ENCODE data around the gene SLC38A4. TPM values are rescaled to one million over a fixed set of nuclear protein-coding genes. Genes with fewer than 3 reads are reported as not detected.
A peak's percentile ranks its signal among the peaks of the same experiment; 100 is the strongest.

SLC38A4 gene
- not detected in 2 replicates for total RNA-seq

DNA sequence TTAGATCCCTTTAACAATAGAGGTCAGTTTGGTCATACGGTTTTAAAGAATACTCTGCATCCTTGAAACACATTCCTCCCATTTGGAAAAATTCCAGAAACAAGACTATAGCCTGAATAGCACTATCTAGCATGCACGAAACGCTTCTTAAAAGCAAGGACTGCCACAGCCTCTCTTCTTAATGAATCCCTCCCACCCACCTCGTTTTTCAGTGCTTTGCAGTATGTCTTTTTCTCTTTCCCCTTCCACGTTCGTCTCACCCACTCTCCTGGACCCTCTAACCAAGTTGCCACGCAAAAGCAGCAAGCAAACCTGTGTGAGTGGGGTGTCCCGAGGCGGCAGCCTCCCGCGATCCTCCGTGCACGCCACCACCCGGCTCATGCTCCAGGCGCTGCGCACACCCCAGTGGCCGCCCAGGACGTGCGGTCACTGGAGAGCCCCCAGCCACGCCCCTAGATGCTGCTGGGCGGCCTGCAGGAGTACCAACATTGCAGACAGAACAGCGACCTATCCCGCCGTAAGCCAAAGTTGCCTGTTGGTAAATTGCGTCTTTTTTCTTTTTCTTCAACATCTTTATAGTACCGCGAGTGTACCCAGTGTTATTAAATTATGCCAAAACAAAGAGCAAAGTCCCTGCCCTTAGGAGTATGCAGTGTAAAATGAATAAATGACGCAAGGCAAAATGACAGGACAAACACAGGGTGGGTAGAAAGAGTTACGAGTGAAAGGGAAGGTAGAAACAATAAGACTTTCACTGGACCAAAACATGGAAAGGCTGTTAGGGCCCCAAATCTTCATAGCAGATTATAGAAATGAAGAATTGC, at the start of gene SLC38A4:
Gene SLC38A4, minus strand, starts transcription at position 407 of the 824 bp plus-strand sequence. CDS start 32,926 bp downstream, outside the sequence.
- peak; percentile 2 for DNase-seq (ENCODE audit: low read depth)
- Histone ChIP-seq H3K27me3 (ENCODE audit: control insufficient read depth, insufficient read depth, low read length) (peaks cover 12% of the 10 kb centered on the region), H3K36me3 (ENCODE audit: control insufficient read depth, insufficient read depth, low read length) (no peaks in the 10 kb centered on the region), H3K4me3 (ENCODE audit: low read depth, low read length) (peak within 1 kb of the TSS; percentile 35)
- TF ChIP-seq CTCF (IDR thresholded peaks at IDR 0.05; ENCODE audit: insufficient read depth, low read length, poor library complexity, severe bottlenecking): no peak

DNA sequence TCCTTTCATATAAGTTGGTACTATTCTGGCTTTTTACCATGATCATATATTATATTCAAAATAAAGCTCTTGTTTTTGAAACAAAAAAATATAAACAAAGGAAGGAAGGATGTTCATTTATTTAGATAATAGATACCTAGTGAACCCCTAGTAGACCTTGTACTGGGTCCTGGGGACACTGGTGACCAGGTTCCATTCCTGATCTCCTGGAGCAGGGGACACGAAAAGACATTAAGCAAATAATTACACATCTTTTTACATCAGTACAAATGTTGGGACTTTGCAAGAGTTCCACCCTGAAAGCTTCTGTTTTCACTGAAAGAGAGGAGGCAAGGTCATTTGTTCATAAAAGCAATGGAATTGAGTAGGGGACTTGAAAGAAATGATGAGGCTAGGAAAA, 49.3 kb upstream of the SLC38A4 start:
- H3K27me3 ChIP-seq (ENCODE audit: control insufficient read depth, insufficient read depth, low read length): no peaks in the 10 kb centered on the region
- no peak for TF ChIP-seq CTCF (IDR thresholded peaks at IDR 0.05; ENCODE audit: insufficient read depth, low read length, poor library complexity, severe bottlenecking)
- no peak for DNase-seq (ENCODE audit: low read depth)
- no peak overlapping the region for H3K4me3 ChIP-seq (ENCODE audit: low read depth, low read length)
- no peaks in the 10 kb centered on the region for H3K36me3 ChIP-seq (ENCODE audit: control insufficient read depth, insufficient read depth, low read length)

- no peak overlapping the region for H3K4me3 ChIP-seq (ENCODE audit: low read depth, low read length)
- no peaks in the 10 kb centered on the region for H3K36me3 ChIP-seq (ENCODE audit: control insufficient read depth, insufficient read depth, low read length)
- H3K27me3 ChIP-seq (ENCODE audit: control insufficient read depth, insufficient read depth, low read length): no peaks in the 10 kb centered on the region
- TF ChIP-seq CTCF (IDR thresholded peaks at IDR 0.05; ENCODE audit: insufficient read depth, low read length, poor library complexity, severe bottlenecking): no peak
- no peak for DNase-seq (ENCODE audit: low read depth)
Observed at GRCh38 chr12:46874642-46875041, 48.8 kb upstream of the SLC38A4 start.

DNA sequence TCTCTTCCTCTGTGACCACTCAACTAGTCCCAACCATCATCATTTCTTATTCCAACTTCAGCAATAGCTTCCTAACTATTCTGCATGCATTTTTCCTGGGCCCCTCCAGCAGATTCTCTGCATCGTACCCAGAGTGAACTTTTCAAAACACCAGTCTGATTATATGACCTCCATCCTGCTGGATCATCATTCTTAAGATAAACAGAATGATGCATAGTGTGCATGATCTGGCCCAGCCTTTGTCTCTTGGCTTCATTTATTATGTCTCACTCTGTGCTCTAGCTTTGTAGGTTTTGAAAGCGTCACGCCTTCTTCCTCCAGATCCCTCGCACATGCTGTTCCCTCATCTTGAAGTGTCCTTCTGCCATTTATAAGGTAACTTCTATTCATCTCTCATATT, 46.3 kb upstream of the SLC38A4 start:
- no peak for DNase-seq (ENCODE audit: low read depth)
- Histone ChIP-seq H3K4me3 (ENCODE audit: low read depth, low read length) (no peak overlapping the region), H3K27me3 (ENCODE audit: control insufficient read depth, insufficient read depth, low read length) (no peaks in the 10 kb centered on the region), H3K36me3 (ENCODE audit: control insufficient read depth, insufficient read depth, low read length) (no peaks in the 10 kb centered on the region)
- no peak for TF ChIP-seq CTCF (IDR thresholded peaks at IDR 0.05; ENCODE audit: insufficient read depth, low read length, poor library complexity, severe bottlenecking)

DNA sequence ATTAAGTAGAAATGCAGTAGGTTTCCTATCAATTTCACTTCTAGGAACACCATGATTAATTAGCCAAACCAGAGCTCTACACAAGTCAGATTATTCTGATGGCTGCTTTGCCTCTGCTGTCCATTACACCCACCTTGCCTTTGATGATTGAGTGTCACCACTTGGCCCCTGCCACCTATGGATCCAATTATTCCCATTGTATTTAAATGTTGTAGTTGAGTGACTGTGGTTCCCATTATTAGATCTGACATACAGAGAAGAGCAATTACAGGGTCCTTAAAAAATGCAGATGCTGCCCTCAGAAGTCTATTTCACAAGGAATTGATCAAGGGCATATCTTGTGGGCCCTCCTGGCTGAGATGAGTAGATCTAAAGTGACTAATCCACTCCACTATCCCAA, 39.5 kb upstream of the SLC38A4 start:
- no peak for TF ChIP-seq CTCF (IDR thresholded peaks at IDR 0.05; ENCODE audit: insufficient read depth, low read length, poor library complexity, severe bottlenecking)
- no peaks in the 10 kb centered on the region for H3K27me3 ChIP-seq (ENCODE audit: control insufficient read depth, insufficient read depth, low read length)
- no peak for DNase-seq (ENCODE audit: low read depth)
- H3K4me3 ChIP-seq (ENCODE audit: low read depth, low read length): no peak overlapping the region
- H3K36me3 ChIP-seq (ENCODE audit: control insufficient read depth, insufficient read depth, low read length): no peaks in the 10 kb centered on the region

DNA sequence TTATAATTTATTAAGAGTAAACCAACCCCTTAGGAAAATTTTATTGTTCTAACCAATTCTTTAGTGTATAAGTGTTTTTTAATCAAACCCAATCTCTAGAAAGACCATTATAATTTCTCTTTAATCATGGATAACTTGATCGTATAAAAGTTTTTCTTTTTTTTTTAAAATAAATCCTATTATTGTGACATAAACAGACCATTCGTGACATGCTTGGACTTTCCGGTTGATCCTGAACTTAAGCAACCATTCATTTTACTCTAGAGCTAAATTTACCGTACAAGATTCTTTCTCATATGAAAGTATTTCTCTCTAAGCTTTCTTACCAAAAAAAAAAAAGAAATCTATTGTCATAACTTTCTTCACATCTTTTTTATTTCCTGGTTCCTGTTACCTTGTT, 32.6 kb upstream of the SLC38A4 start:
- Histone ChIP-seq H3K27me3 (ENCODE audit: control insufficient read depth, insufficient read depth, low read length) (no peaks in the 10 kb centered on the region), H3K4me3 (ENCODE audit: low read depth, low read length) (no peak overlapping the region), H3K36me3 (ENCODE audit: control insufficient read depth, insufficient read depth, low read length) (no peaks in the 10 kb centered on the region)
- TF ChIP-seq CTCF (IDR thresholded peaks at IDR 0.05; ENCODE audit: insufficient read depth, low read length, poor library complexity, severe bottlenecking): no peak
- no peak for DNase-seq (ENCODE audit: low read depth)

Data from kidney epithelial cell (primary cell).